GM18520 (cell line): Measurements from ENCODE around the gene SRGAP1.

Experiments
- ATAC-seq: cut with Tn5 transposase; IDR thresholded peaks from one replicate; pipeline ENCODE4 v1.9.1; 2021; ENCODE audit not compliant: unreplicated experiment

The SRGAP1 gene

DNA sequence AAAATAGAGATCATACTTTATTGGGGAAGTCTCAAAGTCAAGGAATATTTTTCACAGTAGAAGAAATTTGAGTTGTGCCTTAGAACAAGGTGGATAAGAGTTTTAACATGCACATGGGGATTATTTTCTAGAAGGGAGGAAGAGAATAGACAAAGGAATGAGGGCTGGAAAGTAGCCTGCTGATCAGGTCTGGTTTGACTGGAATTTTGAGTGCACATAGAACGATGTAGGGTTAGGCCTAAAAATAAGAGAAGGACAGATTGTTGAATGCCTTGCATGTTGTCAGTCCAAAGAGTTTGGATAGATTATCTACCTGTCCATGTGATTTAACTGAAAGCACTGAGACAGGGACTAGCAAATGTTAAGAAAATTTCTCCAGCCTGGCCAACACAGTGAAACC, 87.2 kb downstream of the SRGAP1 start:
- ATAC-seq = no peak

GRCh38 chr12:63934936-63935335, 90.4 kb downstream of the SRGAP1 start:
- no peak for ATAC-seq

GRCh38 chr12:63935361-63935760, 90.9 kb downstream of the SRGAP1 start:
- no peak for ATAC-seq

- no peak for ATAC-seq
Measured at GRCh38 chr12:63937378-63938316, 93.1 kb downstream of the SRGAP1 start.

- ATAC-seq = no peak
Measured at GRCh38 chr12:63940310-63941005, 96.0 kb downstream of the SRGAP1 start.

DNA sequence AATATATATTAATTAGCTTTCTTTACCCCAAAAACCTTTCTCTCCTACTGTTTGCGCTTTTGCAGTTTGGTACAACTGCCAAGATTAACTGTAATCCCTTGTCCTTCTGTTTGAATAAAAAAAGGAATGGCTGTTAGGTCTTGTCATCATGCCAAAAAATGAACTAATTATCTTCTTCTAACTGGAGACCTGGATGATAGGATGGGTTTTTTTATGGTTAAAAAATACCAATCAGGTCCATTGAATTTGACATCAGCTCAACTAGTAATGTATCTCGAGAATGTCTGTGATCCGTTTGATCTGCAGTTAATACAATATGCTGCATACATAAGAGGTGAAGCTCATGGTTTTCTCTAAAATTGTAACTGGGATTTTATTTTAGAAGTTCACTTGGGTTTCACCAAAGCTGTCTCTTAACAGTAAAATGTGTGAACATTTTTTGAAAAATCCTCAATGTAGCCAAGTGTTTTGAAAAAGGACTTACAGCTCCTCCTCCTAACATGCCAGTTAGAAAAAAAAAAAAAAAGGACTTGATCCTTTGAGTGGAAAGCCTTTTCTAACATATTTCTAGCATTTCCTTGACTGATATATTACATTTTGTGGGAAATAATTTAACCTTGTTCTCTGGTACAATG, 96.8 kb downstream of the SRGAP1 start:
- no peak for ATAC-seq

DNA sequence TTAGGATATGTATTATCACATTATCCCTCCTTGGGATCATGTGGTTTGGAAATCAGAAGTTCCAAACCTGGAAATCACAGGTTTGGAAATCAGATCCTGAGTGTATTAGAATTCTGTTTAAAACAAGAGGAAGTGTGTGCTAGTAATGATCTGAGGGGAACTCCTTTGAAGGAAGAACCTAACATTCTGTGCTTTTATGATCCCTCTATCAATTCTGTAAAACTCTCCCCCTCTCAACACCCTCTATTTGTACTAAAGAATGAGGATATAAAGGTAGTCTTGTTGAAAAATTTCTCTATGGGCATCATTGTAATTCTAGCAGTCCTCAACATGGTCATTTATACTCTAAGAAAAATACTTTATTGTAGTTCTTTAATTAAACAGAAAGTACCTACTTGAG, 97.4 kb downstream of the SRGAP1 start:
- ATAC-seq = no peak

- ATAC-seq = no peak
Measured at GRCh38 chr12:63942464-63943241, 98.2 kb downstream of the SRGAP1 start.

DNA sequence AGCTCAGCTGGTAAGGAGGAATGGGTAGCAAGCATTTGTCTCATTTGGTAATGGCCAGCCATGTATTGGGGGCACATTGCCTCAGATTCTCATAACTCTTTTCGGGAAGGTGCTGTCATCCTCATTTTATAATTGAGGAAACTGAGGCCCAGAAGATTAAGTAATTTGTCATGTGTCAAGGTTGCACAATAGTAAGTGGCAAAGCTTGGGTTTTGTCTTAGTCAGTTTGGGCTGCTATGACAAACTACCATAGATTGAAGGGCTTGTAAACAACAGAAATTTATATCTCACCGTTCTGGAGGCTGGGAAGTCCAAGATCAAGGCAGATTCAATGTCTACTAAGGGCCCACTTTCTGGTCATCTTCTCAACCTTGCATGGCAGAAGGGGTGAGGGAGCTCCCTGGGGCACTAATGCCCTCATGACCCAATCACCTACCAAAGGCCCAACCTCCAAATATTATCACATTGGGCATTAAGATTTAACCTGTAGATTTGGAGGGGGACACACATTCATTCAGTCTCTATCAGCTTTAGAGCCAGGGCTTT, 99.6 kb downstream of the SRGAP1 start:
- ATAC-seq = no peak

GRCh38 chr12:63944586-63945228, 100.2 kb downstream of the SRGAP1 start:
- no peak for ATAC-seq

- ATAC-seq = no peak
Measured at GRCh38 chr12:63945777-63946176, 101.3 kb downstream of the SRGAP1 start.

DNA sequence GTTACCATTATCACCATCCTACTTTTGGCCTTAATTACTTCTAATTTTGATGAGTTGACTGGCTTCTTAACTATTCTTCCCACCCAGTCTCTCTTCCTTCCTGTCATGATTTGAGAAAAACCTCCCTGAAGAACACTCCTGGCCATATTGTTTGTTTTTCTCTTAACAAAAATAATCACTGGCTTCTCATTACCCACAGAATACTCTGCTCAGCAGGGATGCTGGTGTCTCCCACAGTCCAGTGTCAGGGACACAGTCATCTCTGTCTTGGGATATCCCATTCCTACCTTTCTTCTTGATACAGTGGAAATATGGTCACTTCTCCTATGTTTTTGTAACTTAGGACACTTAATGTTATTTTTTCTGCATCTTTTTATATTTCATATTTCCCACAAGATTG, 103.7 kb downstream of the SRGAP1 start:
- ATAC-seq = no peak

DNA sequence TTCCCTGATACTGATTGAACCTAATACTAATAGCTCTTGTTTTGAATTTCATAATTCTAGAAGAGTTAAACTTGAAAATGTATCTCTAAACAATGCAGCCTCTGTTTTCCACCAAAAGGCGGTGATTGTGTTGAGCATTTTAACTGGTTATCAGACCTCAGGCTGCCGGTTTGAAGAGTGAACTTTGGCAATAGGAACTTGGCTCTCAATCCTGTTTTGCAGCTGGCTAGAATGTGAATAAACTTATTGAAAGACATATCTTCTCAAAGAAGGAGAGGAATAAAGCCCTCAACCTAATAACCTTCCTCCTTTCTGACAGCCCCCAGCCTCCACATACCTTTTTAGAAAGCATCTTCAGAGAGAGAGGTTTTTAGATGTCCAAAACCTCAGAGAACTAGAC, 105.4 kb downstream of the SRGAP1 start:
- ATAC-seq = no peak

DNA sequence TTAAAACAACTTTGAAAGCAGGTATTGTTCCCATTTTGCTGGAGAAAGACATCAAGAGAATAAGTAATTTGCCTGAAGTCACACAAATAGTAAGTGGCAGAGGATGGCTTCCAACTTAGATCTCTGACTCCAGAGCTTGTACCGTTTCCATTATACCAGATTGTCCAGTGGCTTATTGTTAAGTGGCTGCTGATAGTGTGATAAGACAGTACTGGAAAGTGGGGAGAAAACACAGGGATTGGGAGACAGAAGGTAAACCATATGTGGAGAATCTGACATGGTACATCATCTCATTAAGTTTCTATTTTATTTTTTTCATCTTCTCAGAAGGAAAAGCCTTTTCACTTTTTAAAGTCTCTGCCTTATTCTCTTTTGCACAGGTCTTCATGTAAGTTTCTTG, 108.5 kb downstream of the SRGAP1 start:
- ATAC-seq = no peak

- no peak for ATAC-seq
Measured at GRCh38 chr12:63955831-63956666, 111.5 kb downstream of the SRGAP1 start.

DNA sequence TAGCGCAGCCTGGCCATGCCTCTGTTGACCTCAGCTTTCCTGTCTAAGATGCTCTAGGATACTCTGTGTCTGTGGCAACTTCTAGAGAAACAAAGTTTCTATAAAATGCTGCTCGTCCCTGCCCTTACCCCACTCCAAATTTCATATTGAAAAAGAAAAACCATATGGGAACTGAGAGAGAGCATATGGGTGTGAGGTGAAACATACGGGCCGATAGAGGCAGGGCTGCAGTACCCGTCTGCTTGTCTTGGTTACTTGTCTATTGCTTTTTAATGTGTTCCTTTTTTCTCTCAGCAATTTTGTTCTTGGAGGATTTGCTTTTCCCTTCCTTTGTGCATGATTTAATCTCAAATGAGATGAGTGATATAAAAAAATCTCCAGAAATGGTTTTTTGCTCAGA, 113.0 kb downstream of the SRGAP1 start:
- ATAC-seq = no peak

DNA sequence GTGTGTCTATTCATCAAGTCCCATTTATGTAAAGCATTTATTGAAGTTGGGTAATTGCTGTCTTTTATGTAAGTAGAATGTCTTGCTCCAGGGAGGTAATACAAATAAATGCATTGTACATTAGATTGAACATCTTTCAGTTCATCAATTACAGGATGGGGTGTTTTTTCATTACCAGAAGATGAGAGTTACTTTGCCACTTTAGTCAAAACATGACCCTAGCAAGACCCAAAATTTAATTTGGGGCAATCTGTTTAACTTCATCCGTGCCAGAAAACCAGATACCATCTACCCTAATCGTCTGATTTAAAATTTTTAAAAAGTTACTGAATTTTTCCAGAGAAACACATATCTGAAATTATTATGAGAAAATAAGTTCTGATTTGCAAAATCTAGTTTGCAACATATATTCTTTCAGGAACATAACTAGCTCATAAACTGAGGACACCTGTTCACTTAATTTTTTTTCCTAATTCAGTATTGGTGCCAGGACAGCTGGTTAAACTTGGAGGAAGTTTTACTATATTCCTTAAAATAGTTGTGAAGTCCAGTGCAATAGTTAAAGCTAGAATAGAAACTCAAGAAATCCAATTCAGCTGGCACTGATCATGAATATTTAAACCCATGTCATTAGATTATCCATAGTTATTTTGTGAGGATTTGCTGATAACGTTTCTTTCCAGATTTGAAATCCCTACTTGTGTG, 114.5 kb downstream of the SRGAP1 start:
- ATAC-seq = no peak

DNA sequence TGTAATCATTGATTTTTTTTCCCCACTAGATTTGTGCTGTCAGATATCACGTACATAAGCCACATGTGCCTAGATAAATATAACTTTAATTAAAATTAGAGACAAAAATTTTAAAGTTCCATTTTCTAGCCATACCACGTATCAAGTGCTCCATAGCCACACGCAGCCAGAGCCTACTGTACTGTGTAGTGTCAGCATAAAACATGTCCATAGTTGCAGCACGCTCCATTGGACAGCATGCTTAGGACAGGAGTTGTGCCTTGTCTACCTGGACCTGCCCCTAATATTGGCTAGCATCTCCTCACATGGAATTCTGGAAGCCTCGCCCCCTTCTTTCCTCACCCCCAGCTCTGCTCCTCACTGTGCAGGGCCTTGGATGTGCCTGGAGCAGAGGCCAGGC, 116.5 kb downstream of the SRGAP1 start:
- no peak for ATAC-seq

GRCh38 chr12:63961543-63961942, 117.0 kb downstream of the SRGAP1 start:
- no peak for ATAC-seq
